GM19468 (cell line): ENCODE results near the gene ASB9.

ENCODE experiments used
- ATAC-seq: cut with Tn5 transposase; IDR thresholded peaks from one replicate; pipeline ENCODE4 v1.9.1; 2021; ENCODE audit warnings: mild to moderate bottlenecking, moderate library complexity, moderate number of reproducible peaks; ENCODE audit not compliant: unreplicated experiment; ENCODE audit errors: extremely low read depth

ASB9 gene

DNA sequence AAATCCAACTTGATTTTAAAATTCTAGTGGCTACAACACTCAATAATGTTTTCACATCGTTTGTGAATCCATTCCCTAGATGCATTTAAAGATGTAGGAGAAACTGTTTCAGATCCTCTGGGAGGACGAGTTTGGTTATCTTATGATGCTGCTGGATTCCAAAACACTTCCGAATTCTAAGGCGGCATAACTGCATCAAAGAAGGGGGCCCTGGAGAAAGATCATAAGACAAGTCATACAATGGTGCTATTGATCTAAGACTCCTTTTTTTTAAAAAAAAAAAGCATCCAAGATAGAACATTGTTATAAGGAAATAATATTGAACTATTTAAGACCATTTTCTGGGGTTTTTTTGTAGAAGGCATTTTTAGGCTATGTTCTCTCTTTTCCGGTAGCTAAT is 25.5 kb downstream of the ASB9 start:
- ATAC-seq: no peak

DNA sequence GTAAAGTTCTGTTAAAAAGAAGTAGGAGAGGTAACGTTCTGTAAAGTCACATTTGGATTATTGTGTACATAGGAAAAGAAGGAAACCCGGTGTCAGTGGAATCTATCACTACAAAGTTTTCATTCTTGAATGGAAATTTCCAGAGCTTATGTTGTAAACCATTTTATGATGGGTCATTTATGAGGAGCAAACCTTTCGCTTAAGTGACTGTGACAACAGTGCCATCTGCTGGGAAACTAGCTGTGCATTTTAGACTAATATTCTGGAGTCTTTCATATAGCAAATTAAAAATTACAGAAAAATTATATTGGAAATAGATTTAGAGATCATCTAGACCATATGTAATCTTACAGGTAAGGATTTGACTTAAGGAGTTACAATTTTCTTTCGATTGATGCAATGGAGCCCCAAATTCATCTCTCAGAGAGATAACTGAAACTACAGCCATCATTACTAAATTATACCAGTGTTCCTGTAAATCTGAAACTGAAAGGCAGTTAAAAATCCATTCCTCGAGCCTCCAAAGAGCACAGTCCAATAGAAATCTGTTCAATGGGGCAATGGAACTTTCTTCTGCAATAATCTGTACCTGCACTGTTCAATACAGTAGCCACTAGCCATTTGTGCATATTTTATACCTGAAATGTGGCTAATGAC is 26.9 kb downstream of the ASB9 start:
- ATAC-seq: no peak

DNA sequence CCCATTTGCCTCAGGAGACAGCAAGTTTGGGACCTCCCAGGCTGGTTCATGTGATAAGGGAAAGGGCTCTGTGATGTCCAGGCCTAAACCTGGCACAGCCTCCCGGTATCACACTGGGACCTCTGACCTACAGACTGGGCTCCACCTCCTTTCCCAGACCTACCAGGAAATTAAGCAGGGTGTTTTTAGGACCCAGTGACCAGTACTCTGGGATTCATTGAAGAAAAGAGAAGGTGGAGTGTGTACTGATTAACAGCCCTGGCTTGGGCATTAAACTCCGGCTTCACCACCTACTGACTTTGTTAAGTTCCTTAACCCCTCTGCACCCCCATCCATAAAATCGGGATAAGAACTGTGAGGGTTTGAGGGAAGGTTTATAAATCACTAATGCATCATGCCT is 28.6 kb downstream of the ASB9 start:
- ATAC-seq: no peak

DNA sequence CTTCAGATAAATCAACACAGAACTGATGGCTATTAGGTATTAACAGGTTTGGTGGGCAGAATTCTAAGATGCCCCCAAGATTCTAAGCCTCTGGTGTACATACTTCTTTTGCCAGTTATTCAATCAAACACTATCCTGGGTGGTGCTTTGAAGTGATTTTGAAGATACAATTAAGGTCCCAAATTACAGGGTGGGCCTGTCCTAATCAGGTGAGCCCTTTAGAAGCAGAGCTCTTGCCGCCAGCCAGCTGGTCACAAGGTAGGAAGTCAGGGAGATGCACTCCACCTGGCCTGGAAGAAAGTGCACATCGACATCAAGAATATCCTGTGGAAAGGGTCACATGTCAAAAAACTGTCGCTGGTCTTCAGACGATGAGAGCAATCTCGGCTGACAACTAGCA is 29.5 kb downstream of the ASB9 start:
- no peak for ATAC-seq

DNA sequence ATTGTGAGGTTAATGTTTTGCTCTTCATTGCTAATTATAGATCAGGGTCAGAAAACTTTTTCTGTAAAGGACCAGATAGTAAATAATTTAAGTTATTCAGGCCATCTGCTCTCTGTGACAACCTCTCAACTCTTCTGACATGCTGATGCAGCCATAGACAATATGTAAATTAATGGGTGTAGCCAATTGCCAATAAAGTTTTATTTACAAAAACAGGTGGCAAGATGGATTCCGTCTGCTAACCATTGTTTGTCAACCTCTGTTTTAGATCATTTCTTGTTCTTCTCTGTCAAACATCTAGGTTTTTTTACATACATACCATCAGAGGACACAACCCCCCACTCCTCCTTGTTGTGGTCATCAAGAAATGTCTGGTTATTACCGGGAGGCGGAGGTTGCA is 33.7 kb downstream of the ASB9 start:
- ATAC-seq: no peak

DNA sequence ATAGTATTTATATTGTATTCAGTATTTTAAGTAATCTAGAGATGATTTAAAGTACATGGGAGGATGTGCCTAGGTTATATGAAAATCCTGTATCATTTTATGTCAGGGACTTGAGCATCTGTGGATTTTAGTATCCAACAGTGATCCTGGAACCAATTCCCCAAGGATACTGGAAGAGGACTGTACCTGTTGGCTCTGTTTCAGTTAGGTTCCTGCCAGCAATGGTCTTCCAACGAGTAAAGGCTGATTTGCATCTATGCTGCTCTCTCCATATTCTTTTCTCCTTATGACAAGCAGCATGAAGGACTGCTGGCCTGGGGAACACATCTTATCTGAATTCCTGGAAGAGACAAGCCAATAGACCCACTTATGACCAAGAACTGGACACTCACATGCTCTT is 34.9 kb downstream of the ASB9 start:
- no peak for ATAC-seq

DNA sequence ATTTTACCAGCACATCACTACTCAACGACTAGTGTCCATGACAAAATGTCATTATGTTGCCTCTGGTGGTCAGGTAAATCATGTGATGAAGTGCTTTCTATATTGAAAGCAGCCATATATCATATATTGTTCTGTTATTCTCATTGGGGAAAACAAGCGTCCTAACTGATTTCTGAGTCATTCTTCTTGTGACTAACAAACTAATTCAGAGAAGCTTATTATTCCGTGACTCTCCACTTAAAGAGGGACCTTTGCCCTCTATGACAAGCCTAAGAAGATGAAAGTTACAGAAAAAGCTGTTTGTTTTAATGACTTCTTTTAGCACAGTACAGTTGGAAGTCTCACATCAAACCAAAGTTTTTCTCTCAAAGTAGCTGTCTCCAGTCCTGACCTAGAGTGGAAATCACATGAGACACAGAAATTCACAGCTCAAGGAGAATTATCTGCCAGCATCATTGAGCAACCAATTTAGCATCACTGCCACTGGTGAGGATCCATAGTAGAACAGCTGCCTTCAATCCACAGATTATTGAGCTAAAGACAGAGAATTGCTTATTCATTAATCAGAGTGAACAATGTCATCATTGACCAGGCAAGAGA is 36.4 kb downstream of the ASB9 start:
- no peak for ATAC-seq

DNA sequence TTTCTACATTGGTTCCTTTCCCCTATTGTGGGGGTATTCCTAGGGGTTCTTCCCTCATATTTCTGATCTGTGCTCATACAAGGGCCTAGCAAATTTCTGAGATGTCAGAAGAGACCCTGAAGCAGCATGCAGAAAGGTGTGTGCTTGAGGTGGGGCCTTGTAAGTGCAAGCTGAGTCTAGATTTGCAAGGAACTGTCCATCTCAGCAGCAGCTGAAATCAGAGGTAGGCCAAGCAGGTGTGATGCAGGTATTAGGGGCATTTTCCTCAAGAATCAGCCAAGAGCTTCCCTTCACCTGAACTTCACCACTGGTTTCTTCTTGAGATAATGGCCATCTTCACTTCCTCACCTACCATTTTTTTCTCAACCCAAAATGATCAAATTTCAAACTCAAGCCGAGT is 45.1 kb downstream of the ASB9 start:
- ATAC-seq: no peak

DNA sequence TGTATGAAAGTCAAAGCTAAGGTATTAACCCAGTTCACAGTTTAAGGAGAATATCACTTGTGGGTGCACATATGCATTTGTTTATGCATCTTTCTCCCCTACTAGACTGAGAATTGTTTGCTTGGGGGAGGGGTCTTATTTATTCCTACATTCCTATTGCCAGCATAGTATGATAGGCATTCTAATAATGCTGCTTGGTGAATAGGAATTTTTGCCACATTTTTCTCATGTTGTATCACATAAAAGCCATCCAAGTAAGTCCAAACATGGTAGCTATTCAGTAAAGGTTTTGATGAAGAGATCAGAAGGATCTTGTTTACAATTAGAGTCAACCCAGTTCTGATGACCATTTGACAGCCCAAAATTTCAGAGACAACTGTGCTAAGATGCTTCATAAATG is 48.6 kb downstream of the ASB9 start:
- no peak for ATAC-seq

DNA sequence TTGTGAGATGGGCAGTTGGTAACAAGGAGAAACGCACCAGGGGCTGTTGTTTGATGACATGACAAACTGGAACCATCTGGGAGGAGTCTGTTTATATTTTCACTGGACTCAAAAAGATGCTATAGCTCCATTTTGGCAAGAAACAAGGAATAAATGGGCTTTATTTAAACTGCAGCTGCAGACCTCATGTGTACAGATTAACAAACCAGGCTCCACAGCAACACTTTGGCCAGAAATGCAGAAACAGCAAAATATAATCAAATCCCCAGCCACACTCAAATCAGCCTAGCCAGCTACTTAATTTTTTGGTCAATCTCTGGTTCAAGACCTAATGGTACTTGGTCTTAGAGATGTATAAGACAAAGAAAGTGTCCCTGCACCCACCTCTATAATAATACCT is 52.7 kb downstream of the ASB9 start:
- ATAC-seq: no peak

DNA sequence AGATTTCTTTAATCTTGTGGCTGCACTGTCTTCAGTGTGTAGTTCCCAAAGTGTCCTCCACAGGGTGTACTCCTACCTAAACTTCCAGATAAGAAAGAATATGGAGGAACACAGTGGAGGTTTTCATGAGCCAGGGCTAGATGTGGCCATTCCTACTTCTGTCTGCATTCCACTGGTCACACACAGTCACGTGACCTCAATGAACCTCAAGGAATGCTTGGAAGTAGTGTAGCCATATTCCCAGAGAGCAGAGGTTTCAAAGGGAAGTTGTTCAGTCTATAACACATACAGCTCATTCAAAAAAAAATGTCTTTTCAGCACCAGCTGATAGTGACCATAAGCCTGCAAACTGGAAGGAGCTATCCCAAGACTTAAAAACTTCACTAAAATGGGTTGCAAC is 53.6 kb downstream of the ASB9 start:
- no peak for ATAC-seq

DNA sequence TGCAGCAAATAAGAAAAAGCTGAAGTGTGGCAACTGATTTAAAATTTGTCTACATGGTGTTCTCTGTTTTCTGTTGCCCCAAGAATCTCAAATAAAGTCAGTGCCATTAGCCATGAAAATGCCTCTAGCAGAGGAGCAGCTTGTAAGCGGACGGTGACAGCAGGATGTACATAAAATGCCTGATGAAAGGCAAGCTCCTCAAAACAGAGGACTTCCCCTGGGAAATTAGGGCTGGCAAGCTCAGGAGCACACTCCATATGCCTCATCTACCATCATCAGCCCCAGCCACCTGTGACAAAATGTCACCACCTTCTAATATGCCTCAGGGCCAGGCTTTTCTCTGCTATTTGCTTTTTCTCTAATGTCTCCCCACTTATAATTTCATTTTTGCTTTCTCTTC is 54.5 kb downstream of the ASB9 start:
- no peak for ATAC-seq

DNA sequence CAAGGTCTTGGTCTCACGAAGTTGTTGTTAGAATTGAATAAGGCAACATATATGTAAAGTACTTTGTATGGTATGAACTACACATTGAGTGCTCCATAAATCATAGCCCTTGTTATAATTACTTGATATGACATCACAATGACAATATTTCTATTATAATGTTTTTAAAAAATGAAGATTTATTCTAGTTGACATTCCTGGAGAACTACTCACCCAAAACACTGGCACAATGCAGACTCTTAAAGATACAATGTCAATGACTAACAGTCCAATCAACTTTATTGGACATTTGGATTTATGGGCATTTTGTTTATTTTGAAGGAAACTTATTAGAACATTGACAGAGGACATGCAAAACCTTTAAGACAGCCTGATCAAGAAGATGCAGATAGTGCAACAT is 55.3 kb downstream of the ASB9 start:
- no peak for ATAC-seq

DNA sequence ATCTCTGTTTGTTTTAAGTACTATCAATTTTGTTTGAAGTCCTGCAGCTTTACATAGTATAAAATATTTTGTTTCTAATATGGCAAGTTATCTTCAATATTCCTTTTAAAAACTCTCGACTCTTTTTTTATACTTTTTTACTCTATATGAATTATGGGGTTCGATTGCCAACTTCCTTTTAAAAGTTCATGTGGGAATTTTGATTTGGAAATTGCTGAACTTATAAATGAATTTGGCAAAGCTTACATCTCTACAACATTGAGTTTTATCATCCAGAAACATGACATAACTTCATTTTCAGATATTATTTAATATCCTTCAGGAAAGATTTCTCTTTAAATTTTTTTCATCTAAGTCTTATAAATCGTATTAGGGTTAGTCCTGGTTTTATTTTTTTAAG is 60.8 kb downstream of the ASB9 start:
- ATAC-seq: no peak

DNA sequence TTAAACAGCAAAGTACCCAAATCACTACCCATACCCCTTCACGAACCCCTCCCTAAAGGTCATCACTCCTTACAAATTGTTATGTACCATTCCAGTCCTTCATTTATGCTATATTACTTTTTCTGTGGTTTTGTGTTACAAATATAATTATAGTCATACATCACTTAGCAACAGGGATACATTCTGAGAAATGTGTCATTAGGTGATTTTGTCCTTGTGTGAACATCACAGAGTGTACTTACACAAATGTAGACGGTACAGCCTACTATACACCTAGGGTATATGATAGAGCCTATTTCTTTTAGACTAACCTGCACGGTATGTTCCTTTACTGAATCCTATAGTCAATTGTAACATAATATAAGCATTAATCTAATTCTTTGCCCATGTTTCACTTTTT is 61.9 kb downstream of the ASB9 start:
- no peak for ATAC-seq

DNA sequence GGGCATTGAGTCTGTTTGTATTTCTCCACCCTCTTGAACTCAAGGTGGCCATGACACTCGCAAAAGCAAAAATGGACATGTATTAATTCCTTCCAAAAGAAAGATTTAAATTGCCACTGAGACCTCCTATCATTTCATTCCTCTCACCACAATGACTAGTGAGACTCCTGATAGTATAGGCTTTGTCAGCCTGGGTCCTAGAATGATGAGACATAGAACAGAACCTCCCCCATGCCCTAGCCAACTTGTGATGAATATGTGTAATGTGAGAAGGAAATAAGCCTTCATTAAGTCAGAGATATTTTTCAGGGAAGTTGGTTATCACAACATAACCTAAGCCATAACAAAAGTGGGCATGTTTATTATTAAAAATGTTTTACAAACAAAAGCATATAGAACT is 62.5 kb downstream of the ASB9 start:
- ATAC-seq: no peak

DNA sequence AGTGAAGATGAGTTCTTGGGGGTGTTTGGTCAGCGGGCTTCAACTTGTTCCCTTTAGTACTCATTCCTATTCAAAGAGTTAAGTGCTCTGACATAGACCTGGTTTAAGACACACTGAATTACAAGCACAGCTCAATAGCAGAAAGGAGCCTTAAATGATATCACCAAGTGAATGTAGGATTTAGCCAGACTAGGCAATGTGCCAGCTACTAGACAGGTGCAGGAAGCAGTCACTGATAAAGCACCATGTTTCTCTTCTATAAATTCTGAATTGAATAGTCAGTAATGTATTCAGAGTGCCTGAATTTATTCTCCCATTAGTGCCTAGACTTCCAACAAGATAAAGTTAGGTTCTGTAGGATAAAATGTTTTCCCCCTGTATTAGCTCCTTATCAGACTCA is 63.6 kb downstream of the ASB9 start:
- ATAC-seq: no peak

DNA sequence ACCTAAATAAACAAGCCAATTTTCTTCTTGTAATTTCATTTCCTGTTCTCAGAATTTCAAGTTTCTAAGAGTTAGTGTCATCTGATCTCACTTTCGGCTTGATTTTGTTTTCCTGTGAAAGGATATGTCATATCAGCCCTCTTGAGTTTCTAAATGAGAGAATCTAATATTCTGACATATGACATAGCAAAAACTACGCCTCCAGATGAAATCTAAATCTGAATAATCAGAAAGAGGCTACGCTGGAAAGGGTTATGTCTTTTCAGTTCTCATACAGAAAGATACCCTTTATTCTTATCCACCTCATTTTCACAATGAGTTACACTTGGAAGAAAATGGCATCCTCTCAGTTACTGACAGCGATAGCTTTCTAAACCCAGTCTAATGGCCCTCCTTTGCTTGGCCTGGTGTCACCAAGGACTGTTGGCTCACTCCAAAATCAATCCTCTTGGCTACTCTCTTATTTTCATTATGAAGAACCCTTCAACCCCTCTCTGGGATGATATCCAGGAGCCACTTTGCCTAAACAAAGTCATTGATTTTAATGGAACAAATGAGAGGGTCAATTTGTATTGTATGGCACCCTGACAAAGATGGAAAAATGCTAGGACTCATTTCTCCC is 65.6 kb downstream of the ASB9 start:
- ATAC-seq: peak; percentile 67

DNA sequence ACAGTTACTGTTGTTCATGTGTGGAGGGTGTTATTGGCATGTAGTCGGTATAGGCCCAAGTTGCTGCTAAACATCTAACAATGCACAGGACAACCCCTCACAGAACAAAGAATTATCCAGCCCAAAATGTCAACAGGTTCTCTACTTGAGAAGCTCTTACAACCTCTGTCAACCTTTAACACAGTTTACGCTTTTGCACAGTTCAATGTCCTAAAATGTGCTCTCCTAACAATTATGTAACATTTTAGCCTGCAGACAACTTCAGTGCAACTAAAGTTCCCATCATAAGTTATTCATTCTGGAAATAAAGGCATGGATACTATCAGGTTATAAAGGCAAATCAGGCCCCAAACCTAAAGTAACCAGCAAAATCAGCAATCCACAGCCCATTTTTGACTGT is 66.2 kb downstream of the ASB9 start:
- no peak for ATAC-seq

DNA sequence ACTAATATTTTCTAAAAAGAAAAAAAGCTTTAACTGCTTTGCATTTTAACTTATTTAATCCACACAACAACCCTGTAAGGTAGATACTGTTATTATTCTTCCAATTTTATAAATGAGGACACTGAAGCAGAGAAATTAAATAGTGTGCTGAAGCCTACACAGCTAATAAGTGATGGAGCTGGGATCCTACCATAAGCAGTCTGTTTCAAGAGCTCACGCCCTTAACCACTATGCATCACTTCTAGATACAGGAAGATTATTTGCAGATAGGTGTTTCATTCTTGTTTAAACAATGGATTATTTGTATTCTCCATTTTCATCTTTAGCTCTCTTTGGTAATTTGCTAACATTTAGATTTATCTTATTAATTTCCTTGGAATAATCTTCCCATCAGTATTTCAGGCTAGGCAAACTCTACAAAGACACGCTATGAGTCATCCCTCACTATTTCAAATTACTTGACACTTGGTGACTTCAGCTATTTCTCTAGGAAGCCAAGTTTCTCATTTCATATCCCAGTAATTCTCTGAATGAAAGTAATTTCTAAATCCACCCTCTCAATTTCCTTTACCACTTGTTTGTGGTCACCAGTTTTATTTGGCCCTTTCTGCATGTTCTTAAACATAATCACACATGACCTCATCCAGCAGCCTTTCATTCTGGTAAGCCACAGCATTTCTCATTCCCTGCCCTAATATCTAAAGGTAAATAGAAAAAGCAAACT is 67.3 kb downstream of the ASB9 start:
- no peak for ATAC-seq

DNA sequence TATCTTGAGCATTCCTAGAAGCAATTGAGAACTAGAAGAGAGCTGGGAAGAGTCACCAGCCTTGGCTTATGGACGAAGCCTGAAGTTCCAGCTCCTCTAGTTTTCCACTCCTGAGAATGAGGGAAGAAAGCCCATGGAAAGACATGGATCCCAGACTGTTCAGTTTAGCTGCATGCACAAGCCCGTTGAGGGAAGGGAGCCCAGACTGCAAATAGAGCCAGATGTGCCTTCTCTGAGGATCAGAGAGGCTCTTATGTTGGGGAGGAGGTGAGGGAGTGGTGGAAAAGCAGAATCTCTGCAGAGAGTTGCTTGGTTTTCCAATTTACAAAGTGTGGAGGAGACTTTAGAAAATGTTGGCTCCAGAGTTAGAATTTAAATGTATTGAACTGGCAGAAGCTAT is 69.0 kb downstream of the ASB9 start:
- no peak for ATAC-seq
